Measurements from ENCODE around the gene VIPR2.

VIPR2 gene

DNA sequence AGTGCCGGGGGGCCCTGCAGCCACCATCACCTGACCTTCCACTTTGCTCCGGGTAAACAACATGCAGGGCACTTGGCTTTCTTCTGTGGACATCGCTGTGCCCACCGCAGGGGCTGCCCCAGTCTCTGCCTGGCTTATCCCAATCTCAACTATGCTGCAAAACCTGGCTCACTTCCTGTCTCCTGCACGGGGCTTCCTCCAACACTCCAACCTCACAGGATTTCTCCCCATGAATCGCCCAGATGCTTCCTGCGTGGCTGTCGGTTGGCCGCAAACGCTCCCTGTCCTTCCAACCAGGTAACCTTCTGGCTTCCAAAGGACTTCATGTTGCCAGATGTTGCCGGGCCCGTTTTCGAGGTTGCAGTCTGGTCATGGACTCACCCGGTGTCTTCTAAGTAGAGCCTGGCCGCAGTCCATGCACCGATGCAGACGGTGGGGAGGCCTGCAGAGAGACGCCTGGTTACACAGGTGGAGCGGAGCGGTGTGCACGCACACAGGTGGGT lies 109.0 kb downstream of the VIPR2 start:
- TF ChIP-seq REST (IDR thresholded peaks at IDR 0.05; ENCODE audit: insufficient read depth in 1 of 2, low read depth in 2 of 2, low read length in 2 of 2), result no peak
- no peak for TF ChIP-seq TAF1 (IDR thresholded peaks at IDR 0.05; ENCODE audit: borderline replicate concordance, insufficient read depth, low read length)
- no peak for TF ChIP-seq SIN3A (IDR thresholded peaks at IDR 0.05; ENCODE audit: borderline replicate concordance, insufficient read depth, low read length)
- no peak for TF ChIP-seq POLR2AphosphoS5 (IDR thresholded peaks at IDR 0.05; ENCODE audit: low read depth, low read length)
- TF ChIP-seq FOXP2 (optimal IDR thresholded peaks at IDR 0.05; ENCODE audit: borderline replicate concordance, extremely low read depth, extremely low read length, insufficient read depth), result no peak

DNA sequence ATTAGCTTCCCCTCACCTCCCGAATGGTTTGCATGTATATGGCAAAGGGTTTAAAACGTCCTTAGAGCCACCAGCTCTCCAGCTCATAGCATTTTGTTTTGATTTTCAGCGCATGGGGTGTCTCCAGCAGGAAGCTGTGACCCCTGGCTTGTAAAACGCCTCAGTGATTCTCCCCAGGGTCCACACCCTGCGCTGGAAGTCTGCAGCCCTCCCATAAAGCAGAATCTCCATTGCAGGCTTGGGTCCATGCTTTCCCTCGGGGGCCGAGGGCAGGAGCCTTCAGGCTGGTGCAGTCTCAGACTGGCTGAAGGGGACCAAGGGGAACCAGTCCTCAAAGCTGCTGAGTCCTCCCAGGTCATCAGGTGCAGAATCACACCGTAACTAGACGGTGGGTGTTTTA lies 109.7 kb downstream of the VIPR2 start:
- TF ChIP-seq REST (IDR thresholded peaks at IDR 0.05; ENCODE audit: insufficient read depth in 1 of 2, low read depth in 2 of 2, low read length in 2 of 2) (no peak), POLR2AphosphoS5 (IDR thresholded peaks at IDR 0.05; ENCODE audit: low read depth, low read length) (no peak), FOXP2 (optimal IDR thresholded peaks at IDR 0.05; ENCODE audit: borderline replicate concordance, extremely low read depth, extremely low read length, insufficient read depth) (no peak), TAF1 (IDR thresholded peaks at IDR 0.05; ENCODE audit: borderline replicate concordance, insufficient read depth, low read length) (no peak), SIN3A (IDR thresholded peaks at IDR 0.05; ENCODE audit: borderline replicate concordance, insufficient read depth, low read length) (no peak)

DNA sequence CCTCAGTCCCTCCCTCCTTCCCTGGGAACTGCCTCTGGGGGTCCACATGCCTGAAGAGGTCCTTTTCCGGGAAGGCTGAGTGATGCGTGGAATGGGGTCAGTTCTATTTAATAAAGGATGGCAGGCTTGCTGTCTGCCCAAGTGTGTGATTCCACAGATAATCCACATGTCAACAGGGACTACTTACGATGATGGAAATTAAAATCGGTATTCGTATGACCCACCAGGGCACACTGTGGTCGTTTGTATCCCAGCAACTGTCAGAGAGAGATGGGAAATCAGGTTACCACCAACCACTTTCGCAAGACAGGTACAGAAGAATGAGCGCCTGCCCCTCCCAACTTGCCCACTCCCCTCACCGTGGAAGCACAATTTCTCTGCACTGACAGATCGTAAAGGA lies 110.3 kb downstream of the VIPR2 start:
- TF ChIP-seq POLR2AphosphoS5 (IDR thresholded peaks at IDR 0.05; ENCODE audit: low read depth, low read length), result no peak
- TF ChIP-seq FOXP2 (optimal IDR thresholded peaks at IDR 0.05; ENCODE audit: borderline replicate concordance, extremely low read depth, extremely low read length, insufficient read depth), result no peak
- no peak for TF ChIP-seq SIN3A (IDR thresholded peaks at IDR 0.05; ENCODE audit: borderline replicate concordance, insufficient read depth, low read length)
- TF ChIP-seq TAF1 (IDR thresholded peaks at IDR 0.05; ENCODE audit: borderline replicate concordance, insufficient read depth, low read length), result no peak
- TF ChIP-seq REST (IDR thresholded peaks at IDR 0.05; ENCODE audit: insufficient read depth in 1 of 2, low read depth in 2 of 2, low read length in 2 of 2), result no peak

- no peak for TF ChIP-seq TAF1 (IDR thresholded peaks at IDR 0.05; ENCODE audit: borderline replicate concordance, insufficient read depth, low read length)
- no peak for TF ChIP-seq REST (IDR thresholded peaks at IDR 0.05; ENCODE audit: insufficient read depth in 1 of 2, low read depth in 2 of 2, low read length in 2 of 2)
- TF ChIP-seq POLR2AphosphoS5 (IDR thresholded peaks at IDR 0.05; ENCODE audit: low read depth, low read length), result no peak
- TF ChIP-seq SIN3A (IDR thresholded peaks at IDR 0.05; ENCODE audit: borderline replicate concordance, insufficient read depth, low read length), result no peak
- TF ChIP-seq FOXP2 (optimal IDR thresholded peaks at IDR 0.05; ENCODE audit: borderline replicate concordance, extremely low read depth, extremely low read length, insufficient read depth), result no peak
Measured at GRCh38 chr7:159033956-159034355, 110.7 kb downstream of the VIPR2 start.

GRCh38 chr7:159033473-159033825 lies 111.2 kb downstream of the VIPR2 start:
- TF ChIP-seq TAF1 (IDR thresholded peaks at IDR 0.05; ENCODE audit: borderline replicate concordance, insufficient read depth, low read length), result no peak
- TF ChIP-seq REST (IDR thresholded peaks at IDR 0.05; ENCODE audit: insufficient read depth in 1 of 2, low read depth in 2 of 2, low read length in 2 of 2), result no peak
- TF ChIP-seq FOXP2 (optimal IDR thresholded peaks at IDR 0.05; ENCODE audit: borderline replicate concordance, extremely low read depth, extremely low read length, insufficient read depth), result no peak
- TF ChIP-seq POLR2AphosphoS5 (IDR thresholded peaks at IDR 0.05; ENCODE audit: low read depth, low read length), result no peak
- no peak for TF ChIP-seq SIN3A (IDR thresholded peaks at IDR 0.05; ENCODE audit: borderline replicate concordance, insufficient read depth, low read length)
